Trophoblast cell (in vitro differentiated cells and primary cell): Measurements from ENCODE around the gene CD44.

ENCODE experiments used
- DNase-seq, 2 donors: peaks; one replicate each; pipeline ENCODE4 v3.0.0-alpha.2; 2016
- H2AFZ ChIP-seq: 2 replicates; pipeline ENCODE4 v1.6.1; 2013; ENCODE audit warnings: low read length, moderate library complexity, mild to moderate bottlenecking; ENCODE audit not compliant: insufficient read depth, poor library complexity
- H2AK5ac ChIP-seq: 2 replicates; pipeline ENCODE4 v1.6.1; 2013; ENCODE audit warnings: mild to moderate bottlenecking, low read length
- H2BK120ac ChIP-seq: 2 replicates; pipeline ENCODE4 v1.6.1; 2013; ENCODE audit warnings: low read length, mild to moderate bottlenecking, moderate library complexity; ENCODE audit not compliant: insufficient read depth, poor library complexity
- H2BK12ac ChIP-seq: 2 replicates; pipeline ENCODE4 v1.6.1; 2013; ENCODE audit warnings: mild to moderate bottlenecking, low read length, moderate library complexity
- H2BK5ac ChIP-seq: 2 replicates; pipeline ENCODE4 v1.6.1; 2013; ENCODE audit warnings: low read length, low read depth, moderate library complexity, mild to moderate bottlenecking; ENCODE audit not compliant: poor library complexity
- H3K14ac ChIP-seq: 2 replicates; pipeline ENCODE4 v1.6.1; 2013; ENCODE audit warnings: mild to moderate bottlenecking, low read length
- H3K18ac ChIP-seq: 2 replicates; pipeline ENCODE4 v1.6.1; 2013; ENCODE audit warnings: mild to moderate bottlenecking, low read length
- H3K23ac ChIP-seq: 2 replicates; pipeline ENCODE4 v1.6.1; 2013; ENCODE audit warnings: low read length
- H3K27ac ChIP-seq: 2 replicates; pipeline ENCODE4 v1.5.1; 2013; ENCODE audit warnings: low read depth, mild to moderate bottlenecking, inconsistent platforms, low read length, moderate library complexity
- H3K27me3 ChIP-seq: 2 replicates; pipeline ENCODE4 v1.6.1; 2013; ENCODE audit warnings: inconsistent platforms, mild to moderate bottlenecking, low read length, moderate library complexity; ENCODE audit not compliant: insufficient read depth
- H3K36me3 ChIP-seq, 2 experiments: 1 replicate in 1 of 2; 2 replicates in 1 of 2; pipeline ENCODE4 v1.6.1; 2013; ENCODE audit warnings: low read length in 2 of 2, mild to moderate bottlenecking in 2 of 2, moderate library complexity in 1 of 2; ENCODE audit not compliant: insufficient read depth in 2 of 2, control insufficient read depth in 1 of 2
- H3K4ac ChIP-seq: 2 replicates; pipeline ENCODE4 v1.6.1; 2013; ENCODE audit warnings: low read depth, mild to moderate bottlenecking, low read length, moderate library complexity
- H3K4me1 ChIP-seq, 2 experiments: 1 replicate in 1 of 2; 2 replicates in 1 of 2; pipeline ENCODE4 v1.6.1; 2013; ENCODE audit warnings: low read length in 2 of 2, mild to moderate bottlenecking in 2 of 2, moderate library complexity in 1 of 2; ENCODE audit not compliant: insufficient read depth in 2 of 2, control insufficient read depth in 1 of 2
- H3K4me2 ChIP-seq: 2 replicates; pipeline ENCODE4 v1.6.1; 2013; ENCODE audit warnings: inconsistent platforms, mild to moderate bottlenecking, low read length, moderate library complexity
- H3K4me3 ChIP-seq: 2 replicates; pipeline ENCODE4 v1.5.1; 2013; ENCODE audit warnings: mild to moderate bottlenecking, low read depth, low read length, inconsistent platforms
- H3K79me1 ChIP-seq: one replicate; pipeline ENCODE4 v1.6.1; 2013; ENCODE audit warnings: low read length
- H3K79me2 ChIP-seq: 2 replicates; pipeline ENCODE4 v1.6.1; 2013; ENCODE audit warnings: low read length, mild to moderate bottlenecking; ENCODE audit not compliant: control insufficient read depth, insufficient read depth, poor library complexity
- H3K9ac ChIP-seq: 2 replicates; pipeline ENCODE4 v1.6.1; 2013; ENCODE audit warnings: mild to moderate bottlenecking, low read length
- H3K9me3 ChIP-seq: 2 replicates; pipeline ENCODE4 v1.6.1; 2013; ENCODE audit warnings: low read depth, mild to moderate bottlenecking, control low read depth, inconsistent platforms, low read length; ENCODE audit not compliant: insufficient read depth
- H4K12ac ChIP-seq: 2 replicates; pipeline ENCODE4 v1.6.1; 2013; ENCODE audit warnings: low read depth, mild to moderate bottlenecking, low read length, moderate library complexity
- H4K8ac ChIP-seq: 2 replicates; pipeline ENCODE4 v1.6.1; 2013; ENCODE audit warnings: low read depth, mild to moderate bottlenecking, low read length, moderate library complexity
- H4K91ac ChIP-seq: one replicate; pipeline ENCODE4 v1.6.1; 2013; ENCODE audit warnings: low read depth, mild to moderate bottlenecking, low read length, moderate library complexity
- WGBS: extraction: QIAGEN DNeasy Blood & Tissue Kit; methylation state at CpG from one replicate; pipeline ENCODE4 v1.1.7; 2013; ENCODE audit warnings: missing lambda C conversion rate; ENCODE audit not compliant: insufficient read length, insufficient coverage; ENCODE audit errors: extremely low coverage; 5-methylcytosine and 5-hydroxymethylcytosine counted together

Gene CD44

GRCh38 chr11:35150454-35150853 is 11.5 kb downstream of the CD44 start:
- Histone ChIP-seq H2AFZ (no peak overlapping the region), H3K79me1 (no peaks in the 10 kb centered on the region), H3K79me2 (no peaks in the 10 kb centered on the region), H3K4me1 (peaks cover 4% of the 10 kb centered on the region in 2 experiments), H3K27me3 (no peaks in the 10 kb centered on the region), H4K91ac (no peak overlapping the region), H4K12ac (no peak overlapping the region), H3K4me2 (no peak overlapping the region), H3K36me3 (no peaks in the 10 kb centered on the region), H3K9me3 (no peaks in the 10 kb centered on the region), H3K4ac (no peak overlapping the region), H3K4me3 (no peak overlapping the region), H2AK5ac (no peak overlapping the region), H2BK120ac (no peak overlapping the region), H4K8ac (no peak overlapping the region), H3K27ac (no peak overlapping the region), H3K23ac (no peak overlapping the region), H3K14ac (no peak overlapping the region), H3K18ac (no peak overlapping the region), H2BK5ac (no peak overlapping the region), H2BK12ac (no peak overlapping the region), H3K9ac (no peak overlapping the region)
- DNase-seq, result no peak
- no CpG with 5 or more reads among the region's 3 CpGs for WGBS

DNA sequence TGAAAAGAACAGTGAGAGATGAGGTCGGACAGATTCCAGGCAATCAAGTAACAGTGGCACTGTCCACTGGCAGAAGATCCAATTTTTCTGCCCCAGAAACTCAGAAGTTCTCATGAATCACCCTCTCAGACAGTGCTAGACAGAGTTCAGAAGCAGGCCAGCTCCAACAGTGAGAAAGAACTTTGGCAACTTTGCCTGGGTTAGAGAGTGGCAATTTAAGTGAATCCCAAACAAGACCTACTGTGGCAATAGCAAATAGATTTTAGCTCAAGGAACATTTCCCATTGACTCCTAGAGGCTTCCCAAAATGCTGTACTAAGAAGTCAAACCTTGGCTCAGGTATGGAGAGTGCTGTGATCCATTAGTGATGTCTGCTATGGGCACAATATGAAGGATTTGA is 12.3 kb downstream of the CD44 start:
- Histone ChIP-seq H3K27ac (no peak overlapping the region), H2AFZ (no peak overlapping the region), H3K9me3 (no peaks in the 10 kb centered on the region), H4K91ac (no peak overlapping the region), H3K18ac (no peak overlapping the region), H3K79me1 (no peaks in the 10 kb centered on the region), H3K79me2 (no peaks in the 10 kb centered on the region), H2AK5ac (no peak overlapping the region), H4K12ac (no peak overlapping the region), H3K4ac (no peak overlapping the region), H3K36me3 (no peaks in the 10 kb centered on the region), H4K8ac (no peak overlapping the region), H2BK120ac (no peak overlapping the region), H2BK12ac (no peak overlapping the region), H3K23ac (no peak overlapping the region), H3K4me3 (no peak overlapping the region), H3K9ac (no peak overlapping the region), H3K14ac (no peak overlapping the region), H3K4me1 (peaks cover 4% of the 10 kb centered on the region in 2 experiments), H2BK5ac (no peak overlapping the region), H3K4me2 (no peak overlapping the region), H3K27me3 (no peaks in the 10 kb centered on the region)
- no CpG with 5 or more reads among the region's 1 CpG for WGBS
- no peak for DNase-seq

DNA sequence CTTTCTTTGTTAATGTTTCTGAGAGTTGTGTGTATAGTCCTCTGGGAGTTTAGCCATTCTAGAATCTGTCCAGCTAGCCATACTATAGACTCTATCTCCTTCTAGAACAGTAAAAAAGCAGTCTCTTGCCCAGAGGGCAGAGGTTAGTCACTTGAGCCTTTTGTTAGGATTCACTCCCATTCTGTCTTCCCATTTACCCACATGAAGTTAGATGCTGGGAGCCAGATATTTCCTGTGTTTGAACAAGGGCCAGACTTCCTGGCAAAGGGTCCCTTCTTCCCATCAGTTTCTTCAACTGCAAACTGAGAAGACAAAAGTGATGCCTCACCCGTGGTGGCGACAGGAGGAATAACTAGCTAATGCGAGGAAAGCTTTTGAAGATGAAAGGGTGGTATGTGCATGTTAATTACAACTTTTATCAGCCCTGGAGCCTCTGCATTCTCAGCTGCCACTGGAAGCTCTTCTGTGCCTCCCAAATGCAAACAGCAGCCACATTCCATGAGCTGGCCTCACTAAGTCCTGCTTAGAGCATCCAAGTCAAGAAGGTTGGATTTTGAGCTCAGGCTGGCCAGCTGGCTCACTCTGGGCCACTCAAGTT is 12.8 kb downstream of the CD44 start:
- H2BK12ac ChIP-seq, result no peak overlapping the region

GRCh38 chr11:35152575-35152974 is 13.6 kb downstream of the CD44 start:
- Histone ChIP-seq H3K4ac (no peak overlapping the region), H2BK12ac (no peak overlapping the region), H3K4me1 (peaks cover 4 to 5% of the 10 kb centered on the region in 2 experiments), H2BK120ac (no peak overlapping the region), H2AFZ (no peak overlapping the region), H2BK5ac (no peak overlapping the region), H3K9ac (no peak overlapping the region), H3K27me3 (no peaks in the 10 kb centered on the region), H3K14ac (no peak overlapping the region), H3K79me1 (no peaks in the 10 kb centered on the region), H3K27ac (no peak overlapping the region), H3K36me3 (no peaks in the 10 kb centered on the region), H4K12ac (no peak overlapping the region), H3K4me2 (no peak overlapping the region), H2AK5ac (no peak overlapping the region), H3K79me2 (no peaks in the 10 kb centered on the region), H3K18ac (no peak overlapping the region), H4K91ac (no peak overlapping the region), H3K4me3 (no peak overlapping the region), H3K9me3 (no peaks in the 10 kb centered on the region), H3K23ac (no peak overlapping the region), H4K8ac (no peak overlapping the region)
- WGBS, result no CpG with 5 or more reads among the region's 3 CpGs
- DNase-seq, result no peak

More for the DNA sequence above, 12.8 kb downstream of the CD44 start:
- Histone ChIP-seq H3K4me1 (peaks cover 4% of the 10 kb centered on the region in 2 experiments), H3K79me2 (no peaks in the 10 kb centered on the region), H3K18ac (no peak overlapping the region), H4K12ac (no peak overlapping the region), H3K27ac (no peak overlapping the region), H3K9ac (no peak overlapping the region), H3K4ac (no peak overlapping the region), H3K14ac (no peak overlapping the region), H2AK5ac (no peak overlapping the region), H3K27me3 (no peaks in the 10 kb centered on the region), H4K8ac (no peak overlapping the region), H3K4me3 (no peak overlapping the region), H2BK5ac (no peak overlapping the region), H3K9me3 (no peaks in the 10 kb centered on the region), H2BK120ac (no peak overlapping the region), H4K91ac (no peak overlapping the region), H3K79me1 (no peaks in the 10 kb centered on the region), H3K36me3 (no peaks in the 10 kb centered on the region), H3K4me2 (no peak overlapping the region), H2AFZ (no peak overlapping the region), H3K23ac (no peak overlapping the region)
- WGBS, result no CpG with 5 or more reads among the region's 3 CpGs
- no peak for DNase-seq
